Measurements from ENCODE around the gene LRBA. TPM values are rescaled to one million over a fixed set of nuclear protein-coding genes. Genes with fewer than 3 reads are reported as not detected.

Gene LRBA
- total RNA-seq, 1 experiment from 2014 or later = 55.3 TPM

DNA sequence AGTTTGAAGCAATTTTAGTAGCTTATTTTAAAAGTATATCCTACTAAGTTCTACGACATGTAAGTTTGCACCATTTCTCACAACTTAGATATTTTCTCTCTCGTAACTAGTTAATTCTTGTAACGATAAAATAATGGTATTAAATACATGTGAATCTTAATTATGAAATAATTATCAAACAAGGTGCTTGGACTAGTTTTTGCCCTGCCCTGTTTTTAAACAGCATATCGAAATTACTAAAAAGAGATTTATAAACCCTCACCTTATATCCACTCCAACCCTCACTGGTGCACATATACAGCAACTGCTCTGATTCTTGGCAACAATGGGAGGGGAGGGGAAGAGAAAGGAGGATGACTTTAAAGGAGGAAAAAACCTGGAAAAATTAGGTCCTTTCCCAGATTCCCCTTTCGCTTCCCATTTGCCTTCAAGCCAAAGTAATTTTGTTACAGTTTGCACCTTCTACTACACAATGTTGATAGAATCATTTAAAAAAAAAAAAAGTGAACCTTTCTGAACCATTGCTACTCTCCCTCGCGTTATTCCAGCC, 434.0 kb downstream of the LRBA start:
- no peak overlapping the region for H3K18ac ChIP-seq (ENCODE audit: insufficient read length, low read depth, low read length)
- no peak for TF ChIP-seq CTCF (conservative IDR thresholded peaks at IDR 0.05)

More for the DNA sequence above, 434.0 kb downstream of the LRBA start:
- Histone ChIP-seq H3K4me2 (ENCODE audit: insufficient read depth, insufficient read length, low read length) (peak overlapping the region; percentile 98), H2AFZ (ENCODE audit: low read length) (no peak overlapping the region), H2BK20ac (ENCODE audit: low read depth, low read length, poor library complexity, severe bottlenecking) (no peak overlapping the region), H3K9ac (ENCODE audit: extremely low read depth, insufficient read length, low read length) (no peak overlapping the region), H2BK12ac (ENCODE audit: insufficient read length, low read depth, low read length) (no peak overlapping the region), H3K27ac (ENCODE audit: insufficient read length, low read depth, low read length) (no peak overlapping the region), H3K14ac (ENCODE audit: insufficient read depth, low read length) (no peak overlapping the region), H3K23ac (ENCODE audit: insufficient read length, low read depth, low read length) (no peak overlapping the region), H4K8ac (replicated peaks; ENCODE audit: insufficient read length, low read depth, low read length) (no peak overlapping the region), H3T11ph (ENCODE audit: low read length) (no peak overlapping the region), H2BK5ac (ENCODE audit: insufficient read length, low read length) (no peak overlapping the region), H3K9me3 (ENCODE audit: control insufficient read depth, low read depth, low read length) (no peaks in the 10 kb centered on the region), H4K20me1 (ENCODE audit: control insufficient read depth, insufficient read depth, insufficient read length) (peaks cover 4% of the 10 kb centered on the region), H4K5ac (ENCODE audit: insufficient read length, low read depth, low read length) (no peak overlapping the region), H4K91ac (ENCODE audit: insufficient read length, low read depth, low read length) (no peak overlapping the region), H2AK5ac (ENCODE audit: insufficient read length, low read length) (no peak overlapping the region), H2BK120ac (ENCODE audit: low read depth, low read length, poor library complexity, severe bottlenecking) (no peak overlapping the region), H2BK15ac (ENCODE audit: low read depth, low read length) (no peak overlapping the region), H3K27me3 (ENCODE audit: insufficient read depth, low read length) (peaks cover 30% of the 10 kb centered on the region; the same call in 1 of the 2 replicates), H3K56ac (ENCODE audit: insufficient read length, low read depth, low read length) (no peak overlapping the region), H3K4me1 (ENCODE audit: insufficient read depth, low read length) (0 out of 2 replicates have a peak, but pooled peaks cover 2% of the 10 kb centered on the region), H3K4ac (ENCODE audit: low read depth, low read length) (no peak overlapping the region), H3K79me2 (ENCODE audit: insufficient read depth, low read length) (no peaks in the 10 kb centered on the region), H3K23me2 (ENCODE audit: insufficient read length, low read depth, low read length, poor library complexity, severe bottlenecking) (peaks cover 35% of the 10 kb centered on the region), H3K79me1 (ENCODE audit: insufficient read depth, low read depth, low read length, poor library complexity, severe bottlenecking) (no peaks in the 10 kb centered on the region)
- DNase-seq = no peak
- peaks cover 77% of the 10 kb centered on the region for H3K27me3 Mint-ChIP-seq (ENCODE audit: low read depth)
- peaks cover 0 to 3% of the 10 kb centered on the region in 2 experiments; a peak in 1 of 5 replicates for H3K9me3 Mint-ChIP-seq
- H3K36me3 Mint-ChIP-seq (ENCODE audit: insufficient read depth in 1 of 3, low read depth in 3 of 3) = no peaks in the 10 kb centered on the region; a peak in 1 of 7 replicates
- no CpG with 5 or more reads among the region's 7 CpGs for WGBS (ENCODE audit: extremely low coverage, insufficient read length, low lambda C conversion rate)
- peaks cover 48 to 63% of the 10 kb centered on the region in 2 experiments for H3K4me1 Mint-ChIP-seq
- no peak overlapping the region for H3K27ac Mint-ChIP-seq
- H3K4me3 Mint-ChIP-seq = peak overlapping the region in 1 of 2 experiments; percentile 90; a peak in 3 of 5 replicates
